Endothelial cell of umbilical vein (primary cell): ENCODE results near the gene ZDHHC6. TPM values are rescaled to one million over a fixed set of nuclear protein-coding genes. Genes with fewer than 3 reads are reported as not detected.

Experiments used
- BruUV-seq: library from RNA; stranded (reverse); fragments of 400-500 nt; replicated peaks from 2 replicates; lab custom pipeline; 2021; lab: Mats Ljungman, UMichigan
- CTCF ChIA-PET: fragments of 300-600, 350-600 bp; sonication (Branson Sonifier 250); formaldehyde crosslinking; loops from one replicate; lab custom pipeline; 2021; ENCODE audit warnings: antibody characterized with exemption, inconsistent platforms; lab: Charles Lee
- POLR2A ChIA-PET: fragments of 300-600, 350-600 bp; sonication (Branson Sonifier 250); formaldehyde crosslinking; loops from one replicate; lab custom pipeline; 2021; ENCODE audit warnings: antibody characterized with exemption, inconsistent platforms; lab: Charles Lee
- DNase-seq: peaks from one replicate; pipeline ENCODE4 v3.0.0-alpha.2; 2011; ENCODE audit warnings: low read depth, low spot score
- FAIRE-seq: peaks from 2 replicates; lab custom pipeline; 2011; peaks lifted over from hg19 to GRCh38; lab: Jason Lieb, UNC
- H2AFZ ChIP-seq: 2 replicates; pipeline ENCODE4 v1.6.0; 2012; ENCODE audit warnings: low read depth, low read length, control low read depth, inconsistent platforms
- H3K27ac ChIP-seq: 2 replicates; pipeline ENCODE4 v1.5.1; 2011; ENCODE audit warnings: low read depth, mild to moderate bottlenecking, control low read depth, low read length, moderate library complexity; ENCODE audit not compliant: insufficient read depth
- H3K27me3 ChIP-seq, 2 experiments: 2 replicates each; pipeline versions ENCODE4 v1.6.0 to v1.6.1; 2011; ENCODE audit warnings: low read length in 2 of 2, mixed read lengths in 1 of 2; ENCODE audit not compliant: control insufficient read depth in 2 of 2, insufficient read depth in 2 of 2
- H3K36me3 ChIP-seq, 2 experiments: 2 replicates in 1 of 2; 3 replicates in 1 of 2; pipeline ENCODE4 v1.5.1; 2011; ENCODE audit warnings: low read length in 2 of 2, mild to moderate bottlenecking in 1 of 2, moderate library complexity in 1 of 2; ENCODE audit not compliant: control insufficient read depth in 2 of 2, insufficient read depth in 2 of 2; ENCODE audit errors: extremely low read depth in 1 of 2
- H3K4me1 ChIP-seq: 3 replicates; pipeline ENCODE4 v1.5.1; 2011; ENCODE audit warnings: mild to moderate bottlenecking, low read length; ENCODE audit not compliant: control insufficient read depth, insufficient read depth; ENCODE audit errors: extremely low read depth
- H3K4me2 ChIP-seq: 2 replicates; pipeline ENCODE4 v1.6.1; 2011; ENCODE audit warnings: low read length, control low read depth, mixed read lengths; ENCODE audit not compliant: insufficient read depth
- H3K4me3 ChIP-seq, 3 experiments: fragments of 200-600 bp in 1 of 3; sonication (generic), shearing (Covaris generic) in 1 of 3; replicated peaks in 1 of 3; 2 replicates each; pipeline ENCODE4 v1.5.1; 2011 to 2016; ENCODE audit warnings: control low read depth in 3 of 3, low read length in 3 of 3, mild to moderate bottlenecking in 2 of 3, inconsistent platforms in 1 of 3, low read depth in 1 of 3, moderate library complexity in 1 of 3; ENCODE audit not compliant: insufficient read depth in 1 of 3
- H3K79me2 ChIP-seq: 2 replicates; pipeline ENCODE4 v1.6.0; 2012; ENCODE audit warnings: low read length, inconsistent platforms; ENCODE audit not compliant: control insufficient read depth, insufficient read depth
- H3K9ac ChIP-seq: replicated peaks from 2 replicates; pipeline ENCODE3; 2011; ENCODE audit warnings: low read length, control low read depth; ENCODE audit not compliant: insufficient read depth; ENCODE audit errors: extremely low read depth
- H3K9me1 ChIP-seq: replicated peaks from 3 replicates; pipeline ENCODE4 v1.6.0; 2011; ENCODE audit warnings: mild to moderate bottlenecking, low read length; ENCODE audit not compliant: control insufficient read depth, insufficient read depth; ENCODE audit errors: extremely low read depth
- H3K9me3 ChIP-seq: replicated peaks from 2 replicates; pipeline ENCODE4 v1.5.1; 2012; ENCODE audit warnings: low read length, inconsistent platforms; ENCODE audit not compliant: control insufficient read depth, insufficient read depth
- H4K20me1 ChIP-seq: replicated peaks from 2 replicates; pipeline ENCODE3; 2011; ENCODE audit warnings: mild to moderate bottlenecking, low read length; ENCODE audit not compliant: control insufficient read depth, insufficient read depth; ENCODE audit errors: extremely low read depth
- CTCF ChIP-seq, 2 donors: IDR thresholded peaks; 1 replicate in 1 of 2; 2 replicates in 1 of 2; pipeline ENCODE4 v1.5.1; 2011; ENCODE audit warnings: low read length in 2 of 2, mild to moderate bottlenecking in 2 of 2, moderate library complexity in 2 of 2, control low read depth in 1 of 2, inconsistent platforms in 1 of 2, low read depth in 1 of 2; ENCODE audit not compliant: insufficient read depth in 1 of 2; ENCODE audit errors: extremely low read depth in 1 of 2
- EZH2 ChIP-seq: IDR thresholded peaks from 2 replicates; pipeline ENCODE4 v1.6.1; 2012; ENCODE audit warnings: borderline replicate concordance, low read depth, mild to moderate bottlenecking, moderate library complexity, low read length, inconsistent platforms; ENCODE audit not compliant: severe bottlenecking
- FOS ChIP-seq: IDR thresholded peaks from 2 replicates; pipeline ENCODE4 v1.6.1; 2011; ENCODE audit warnings: mild to moderate bottlenecking, low read length, moderate library complexity, borderline replicate concordance; ENCODE audit not compliant: insufficient read depth
- MAX ChIP-seq: IDR thresholded peaks from 2 replicates; pipeline ENCODE4 v1.6.1; 2011; ENCODE audit not compliant: insufficient read depth, insufficient read length
- MYC ChIP-seq: IDR thresholded peaks from one replicate; pipeline ENCODE4 v1.6.1; 2011; ENCODE audit warnings: mild to moderate bottlenecking, low read depth, low read length
- POLR2A ChIP-seq: IDR thresholded peaks from 2 replicates; pipeline ENCODE4 v1.6.1; 2012; ENCODE audit warnings: low read depth, mild to moderate bottlenecking, control low read depth, low read length
- dilution Hi-C: fragments of 300-500 bp; cut with MboI; formaldehyde crosslinking; loops from one replicate; pipeline ENCODE4 v1.15.0; 2019; ENCODE audit warnings: low sequenced_read_pairs; ENCODE audit not compliant: extremely low pct_ligation_motif_present
- intact Hi-C: fragments of 100-400 bp; cut with micrococcal nuclease; formaldehyde crosslinking; loops from one replicate; pipeline ENCODE4 v1.10.0; 2022
- polyA plus RNA-seq, 4 experiments: library from polyadenylated mRNA; depleted of rRNA in 3 of 4; stranded (reverse) in 3 of 4; unstranded in 1 of 4; fragments of >200 nt; gene quantifications; 2 replicates each; pipeline versions ENCODE4 v1.2.1 to v1.2.3, GENCODE V29; 2011 to 2012; ENCODE audit warnings: missing spikeins in 1 of 4
- total RNA-seq: library from RNA; stranded (reverse); gene quantifications from 2 replicates; pipeline ENCODE4 v1.2.3, GENCODE V29; 2021

Gene ZDHHC6
- total and polyA plus RNA-seq, 2 donors (not counting 3 experiments of a cell fraction or from before 2014, with no cell fraction given): 21.6 to 41.9 TPM

- DNase-seq: no peak
- BruUV-seq: no TSS peak
- intact Hi-C loops: no loop called here
- Histone ChIP-seq H4K20me1 (no peaks in the 10 kb centered on the region), H3K79me2 (no peaks in the 10 kb centered on the region), H3K9me1 (no peaks in the 10 kb centered on the region), H3K4me1 (no peaks in the 10 kb centered on the region), H3K4me3 (no peak overlapping the region), H3K9me3 (no peaks in the 10 kb centered on the region), H3K4me2 (no peak overlapping the region), H2AFZ (no peak overlapping the region), H3K27ac (no peak overlapping the region), H3K27me3 (no peaks in the 10 kb centered on the region), H3K36me3 (peaks cover 11 to 15% of the 10 kb centered on the region in 2 experiments), H3K9ac (no peak overlapping the region)
- CTCF ChIA-PET: interaction anchor here (0.9 kb wide), 1 partner anchor 108 kb away, joined by 4 read pairs; no protein-coding TSS in a partner anchor
- POLR2A ChIA-PET: no interaction called here
- dilution Hi-C loops: no loop called here
- no peak for FAIRE-seq
- TF ChIP-seq CTCF (IDR thresholded peaks at IDR 0.05; ENCODE audit: extremely low read depth in 1 of 2, insufficient read depth in 1 of 2, low read depth in 1 of 2, low read length in 2 of 2) (no peak), POLR2A (no peak), FOS (no peak), MYC (no peak), EZH2 (no peak), MAX (no peak)
These were observed 17.0 kb downstream of the ZDHHC6 start for GRCh38 chr10:112429654-112430230.
